ENCODE results near the gene SMIM43.

The SMIM43 gene

DNA sequence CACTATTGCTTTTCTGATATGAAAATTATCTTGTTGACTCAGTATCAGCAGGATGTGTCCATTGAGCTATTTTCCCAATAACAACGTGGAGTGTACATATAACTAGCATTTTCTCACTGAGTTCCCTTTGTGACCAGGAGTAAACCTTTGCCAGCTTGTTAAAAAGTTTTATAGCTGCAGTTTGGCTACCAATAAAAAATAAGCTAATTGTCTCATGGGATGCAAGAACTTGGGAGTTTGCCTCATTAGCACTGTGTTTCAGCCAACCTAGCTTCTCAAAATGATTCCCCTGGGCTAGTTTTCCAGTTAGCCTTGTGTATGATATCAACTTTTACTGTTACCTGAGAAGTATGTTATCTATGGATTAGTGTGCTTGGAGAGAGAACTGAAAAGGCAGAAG, 43.3 kb downstream of the SMIM43 start:
- ATAC-seq = no peak
- TF ChIP-seq PPARA (CRISPR knock-in tag; IDR thresholded peaks at IDR 0.05; ENCODE audit: borderline replicate concordance) (no peak), ISL1 (CRISPR knock-in tag; IDR thresholded peaks at IDR 0.05) (no peak)
- TF ChIP-seq, protein P1, sequence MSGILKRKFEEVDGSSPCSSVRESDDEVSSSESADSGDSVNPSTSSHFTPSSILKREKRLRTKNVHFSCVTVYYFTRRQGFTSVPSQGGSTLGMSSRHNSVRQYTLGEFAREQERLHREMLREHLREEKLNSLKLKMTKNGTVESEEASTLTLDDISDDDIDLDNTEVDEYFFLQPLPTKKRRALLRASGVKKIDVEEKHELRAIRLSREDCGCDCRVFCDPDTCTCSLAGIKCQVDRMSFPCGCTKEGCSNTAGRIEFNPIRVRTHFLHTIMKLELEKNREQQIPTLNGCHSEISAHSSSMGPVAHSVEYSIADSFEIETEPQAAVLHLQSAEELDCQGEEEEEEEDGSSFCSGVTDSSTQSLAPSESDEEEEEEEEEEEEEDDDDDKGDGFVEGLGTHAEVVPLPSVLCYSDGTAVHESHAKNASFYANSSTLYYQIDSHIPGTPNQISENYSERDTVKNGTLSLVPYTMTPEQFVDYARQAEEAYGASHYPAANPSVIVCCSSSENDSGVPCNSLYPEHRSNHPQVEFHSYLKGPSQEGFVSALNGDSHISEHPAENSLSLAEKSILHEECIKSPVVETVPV (CRISPR knock-in tag; IDR thresholded peaks at IDR 0.05) = no peak

GRCh38 chr4:121720109-121720508, 44.9 kb downstream of the SMIM43 start:
- ATAC-seq = peak; percentile 68
- TF ChIP-seq ZNF565 (CRISPR knock-in tag; conservative IDR thresholded peaks at IDR 0.05; ENCODE audit: low read depth) = no peak
- TF ChIP-seq ZFP3 (CRISPR knock-in tag; IDR thresholded peaks at IDR 0.05) = no peak
- TF ChIP-seq, protein P1 (CRISPR knock-in tag; IDR thresholded peaks at IDR 0.05) = no peak
- no peak for TF ChIP-seq ARNTL (CRISPR knock-in tag; IDR thresholded peaks at IDR 0.05; ENCODE audit: borderline replicate concordance, low read depth)
- no peak for TF ChIP-seq ZC3H10 (CRISPR knock-in tag; IDR thresholded peaks at IDR 0.05)
- no peak for TF ChIP-seq CSDC2 (CRISPR knock-in tag; IDR thresholded peaks at IDR 0.05)
- TF ChIP-seq PPARA (CRISPR knock-in tag; IDR thresholded peaks at IDR 0.05; ENCODE audit: borderline replicate concordance) = no peak
- TF ChIP-seq ZNF8 (CRISPR knock-in tag; IDR thresholded peaks at IDR 0.05) = no peak
- no peak for TF ChIP-seq ZNF70 (CRISPR knock-in tag; IDR thresholded peaks at IDR 0.05)
- TF ChIP-seq POU6F1 (CRISPR knock-in tag; IDR thresholded peaks at IDR 0.05; ENCODE audit: borderline replicate concordance, low read depth) = no peak
- no peak for TF ChIP-seq ZFP30 (CRISPR knock-in tag; IDR thresholded peaks at IDR 0.05)
- TF ChIP-seq OSR1 (CRISPR knock-in tag; IDR thresholded peaks at IDR 0.05) = no peak
- no peak for TF ChIP-seq TOX (CRISPR knock-in tag; IDR thresholded peaks at IDR 0.05; ENCODE audit: borderline replicate concordance)
- TF ChIP-seq TCF4 (CRISPR knock-in tag; IDR thresholded peaks at IDR 0.05; ENCODE audit: borderline replicate concordance) = no peak
- TF ChIP-seq, protein P2, sequence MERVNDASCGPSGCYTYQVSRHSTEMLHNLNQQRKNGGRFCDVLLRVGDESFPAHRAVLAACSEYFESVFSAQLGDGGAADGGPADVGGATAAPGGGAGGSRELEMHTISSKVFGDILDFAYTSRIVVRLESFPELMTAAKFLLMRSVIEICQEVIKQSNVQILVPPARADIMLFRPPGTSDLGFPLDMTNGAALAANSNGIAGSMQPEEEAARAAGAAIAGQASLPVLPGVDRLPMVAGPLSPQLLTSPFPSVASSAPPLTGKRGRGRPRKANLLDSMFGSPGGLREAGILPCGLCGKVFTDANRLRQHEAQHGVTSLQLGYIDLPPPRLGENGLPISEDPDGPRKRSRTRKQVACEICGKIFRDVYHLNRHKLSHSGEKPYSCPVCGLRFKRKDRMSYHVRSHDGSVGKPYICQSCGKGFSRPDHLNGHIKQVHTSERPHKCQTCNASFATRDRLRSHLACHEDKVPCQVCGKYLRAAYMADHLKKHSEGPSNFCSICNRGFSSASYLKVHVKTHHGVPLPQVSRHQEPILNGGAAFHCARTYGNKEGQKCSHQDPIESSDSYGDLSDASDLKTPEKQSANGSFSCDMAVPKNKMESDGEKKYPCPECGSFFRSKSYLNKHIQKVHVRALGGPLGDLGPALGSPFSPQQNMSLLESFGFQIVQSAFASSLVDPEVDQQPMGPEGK (CRISPR knock-in tag; IDR thresholded peaks at IDR 0.05; ENCODE audit: borderline replicate concordance) = no peak
- no peak for TF ChIP-seq TSHZ2 (CRISPR knock-in tag; IDR thresholded peaks at IDR 0.05)
- TF ChIP-seq SNAI2 (CRISPR knock-in tag; IDR thresholded peaks at IDR 0.05) = no peak
- TF ChIP-seq RARB (CRISPR knock-in tag; IDR thresholded peaks at IDR 0.05) = no peak
- no peak for TF ChIP-seq ISL1 (CRISPR knock-in tag; IDR thresholded peaks at IDR 0.05)
- no peak for TF ChIP-seq GLIS3 (CRISPR knock-in tag; IDR thresholded peaks at IDR 0.05)

DNA sequence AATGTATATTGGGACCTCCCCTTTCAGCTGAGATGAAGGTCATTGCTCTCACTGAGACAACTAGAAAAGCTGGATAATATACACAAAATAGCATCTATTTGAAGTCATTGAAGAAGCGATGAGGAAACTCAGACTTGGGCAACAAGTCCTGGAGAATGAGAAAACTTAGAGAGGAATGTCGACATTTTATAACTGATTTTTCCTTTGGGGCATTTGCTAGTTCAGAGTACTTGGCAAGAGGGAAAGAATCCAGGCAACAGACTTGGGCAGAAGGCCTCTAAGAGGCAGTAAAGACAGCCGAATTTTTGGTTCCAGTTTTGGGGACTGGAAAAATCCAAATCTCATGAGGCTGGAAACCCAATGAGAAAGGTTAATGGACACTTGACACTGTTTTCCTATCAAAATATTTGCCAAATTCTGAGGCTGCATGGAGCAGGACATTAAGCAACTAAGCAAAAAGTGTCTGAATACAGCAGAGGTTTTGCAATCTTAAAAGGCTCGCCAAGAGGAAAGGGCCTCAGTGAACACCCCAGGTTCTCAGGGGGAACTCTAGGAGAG, 47.2 kb downstream of the SMIM43 start:
- TF ChIP-seq GLIS3 (CRISPR knock-in tag; IDR thresholded peaks at IDR 0.05) (no peak), ZFP30 (CRISPR knock-in tag; IDR thresholded peaks at IDR 0.05) (no peak), BACH2 (CRISPR knock-in tag; IDR thresholded peaks at IDR 0.05; ENCODE audit: borderline replicate concordance) (no peak), ISL1 (CRISPR knock-in tag; IDR thresholded peaks at IDR 0.05) (no peak), TOX (CRISPR knock-in tag; IDR thresholded peaks at IDR 0.05; ENCODE audit: borderline replicate concordance) (no peak), SNAI2 (CRISPR knock-in tag; IDR thresholded peaks at IDR 0.05) (no peak), POU6F1 (CRISPR knock-in tag; IDR thresholded peaks at IDR 0.05; ENCODE audit: borderline replicate concordance, low read depth) (no peak), ESRRG (CRISPR knock-in tag; IDR thresholded peaks at IDR 0.05) (no peak), ZC3H10 (CRISPR knock-in tag; IDR thresholded peaks at IDR 0.05) (no peak)
- TF ChIP-seq, protein P1 (CRISPR knock-in tag; IDR thresholded peaks at IDR 0.05) = no peak
- TF ChIP-seq, protein P2 (CRISPR knock-in tag; IDR thresholded peaks at IDR 0.05; ENCODE audit: borderline replicate concordance) = no peak
- ATAC-seq = no peak

All from SK-N-SH treated with all-trans-retinoic acid at 6 μM for 48 hours (cell line).